Airway epithelial cell (primary cell): ENCODE results near the gene BCS1L. TPM values are rescaled to one million over a fixed set of nuclear protein-coding genes. Genes with fewer than 3 reads are reported as not detected.

Experiments
- total RNA-seq: library from RNA; depleted of rRNA; stranded (reverse); fragments of >200 nt; gene quantifications from 2 replicates; pipeline ENCODE4 v1.2.3, GENCODE V29; 2015

Gene BCS1L
- 37.3 and 45.1 TPM in 2 replicates for total RNA-seq

GRCh38 chr2:218659258-218659987, at the start of gene BCS1L, which contains the start of gene ZNF142:
BCS1L (plus strand) TSS chr2:218659683; CDS start chr2:218660988, 1,305 bp downstream.
ZNF142 (minus strand) TSS chr2:218659623; CDS start chr2:218656429, 3,194 bp downstream.

GRCh38 chr2:218671654-218672566, 12.4 kb downstream of the BCS1L start, which contains the start of the genes RNF25 and STK36:
RNF25 (minus strand) TSS chr2:218672002; CDS start chr2:218671970, 32 bp downstream.
STK36 (plus strand) TSS chr2:218672086; CDS start chr2:218672830, 744 bp downstream.

GRCh38 chr2:218710687-218711549, 51.4 kb downstream of the BCS1L start, which contains the start of gene TTLL4:
TTLL4 (plus strand) TSS chr2:218710835; CDS start chr2:218737677, 26,842 bp downstream.

Other genes with a start within 250 kb of the BCS1L start
- not detected in 2 replicates for gene VIL1, start 240.6 kb upstream of the BCS1L start, total RNA-seq
- gene USP37, start 91.3 kb upstream of the BCS1L start, total RNA-seq: 6.0 and 6.3 TPM in 2 replicates
- gene CNOT9, start 90.8 kb upstream of the BCS1L start, total RNA-seq: 50.2 and 58.5 TPM in 2 replicates
- gene PLCD4, start 51.8 kb upstream of the BCS1L start, total RNA-seq: 2.6 and 3.1 TPM in 2 replicates
- 10.6 and 24.2 TPM in 2 replicates for gene ZNF142, start 60 bp upstream of the BCS1L start, total RNA-seq
- gene RNF25, start 12.3 kb downstream of the BCS1L start, total RNA-seq: 16.1 and 30.8 TPM in 2 replicates
- 5.3 and 9.9 TPM in 2 replicates for gene STK36, start 12.4 kb downstream of the BCS1L start, total RNA-seq
- 12.3 and 15.0 TPM in 2 replicates for gene TTLL4, start 51.2 kb downstream of the BCS1L start, total RNA-seq
- 0.37 and 0.56 TPM in 2 replicates for gene CYP27A1, start 122.5 kb downstream of the BCS1L start, total RNA-seq
- gene PRKAG3, start 172.1 kb downstream of the BCS1L start, total RNA-seq: not detected in 2 replicates
- not detected in 2 replicates for gene WNT6, start 200.1 kb downstream of the BCS1L start, total RNA-seq
- 13.2 and 16.2 TPM in 2 replicates for gene WNT10A, start 221.2 kb downstream of the BCS1L start, total RNA-seq